GM10847 (cell line): ENCODE data around the gene TECR.

Experiments
- POLR2A ChIP-seq: IDR thresholded peaks from 2 replicates; pipeline ENCODE4 v1.6.1; 2011; ENCODE audit not compliant: insufficient read length; ENCODE audit errors: extremely low read depth

TECR gene, protein sequence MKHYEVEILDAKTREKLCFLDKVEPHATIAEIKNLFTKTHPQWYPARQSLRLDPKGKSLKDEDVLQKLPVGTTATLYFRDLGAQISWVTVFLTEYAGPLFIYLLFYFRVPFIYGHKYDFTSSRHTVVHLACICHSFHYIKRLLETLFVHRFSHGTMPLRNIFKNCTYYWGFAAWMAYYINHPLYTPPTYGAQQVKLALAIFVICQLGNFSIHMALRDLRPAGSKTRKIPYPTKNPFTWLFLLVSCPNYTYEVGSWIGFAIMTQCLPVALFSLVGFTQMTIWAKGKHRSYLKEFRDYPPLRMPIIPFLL

DNA sequence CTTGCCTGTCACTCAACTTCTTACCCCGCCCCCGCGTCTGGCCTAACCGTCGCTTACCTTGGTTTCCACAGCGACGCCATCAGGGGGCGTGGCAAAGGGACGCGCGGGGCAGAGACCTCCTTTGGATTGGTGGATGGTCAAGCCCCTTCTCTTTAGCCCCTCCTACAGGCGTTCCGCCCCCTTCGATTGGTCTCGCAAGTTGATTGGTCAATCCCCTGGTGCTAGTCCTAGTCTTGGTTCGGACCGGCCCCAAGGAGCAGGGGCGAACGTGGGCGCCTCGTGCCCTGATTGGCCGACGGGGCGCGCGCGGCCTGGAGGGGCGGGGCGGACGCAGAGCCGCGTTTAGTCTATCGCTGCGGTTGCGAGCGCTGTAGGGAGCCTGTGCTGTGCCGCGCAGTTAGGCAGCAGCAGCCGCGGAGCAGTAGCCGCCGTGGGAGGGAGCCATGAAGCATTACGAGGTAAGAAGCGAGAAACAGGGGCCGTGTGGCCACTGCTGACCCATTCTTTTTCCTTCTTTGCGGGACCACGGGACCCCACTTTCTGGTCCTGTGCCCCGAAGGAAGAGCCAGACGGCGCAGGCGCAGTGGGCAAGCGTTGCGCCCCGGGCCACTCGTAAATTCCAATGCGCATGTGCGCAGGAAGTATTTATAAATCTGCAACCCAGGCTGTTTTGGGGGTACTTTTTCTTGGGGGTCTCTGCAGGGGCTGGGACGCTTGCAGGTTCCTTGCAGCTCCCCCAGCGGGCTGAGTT lies at the start of gene TECR:
Gene TECR, plus strand, starts transcription at position 341 of the 751 bp plus-strand sequence. Its CDS starts 103 bp downstream, at position 444.
- TF ChIP-seq POLR2A = peak; percentile 97

DNA sequence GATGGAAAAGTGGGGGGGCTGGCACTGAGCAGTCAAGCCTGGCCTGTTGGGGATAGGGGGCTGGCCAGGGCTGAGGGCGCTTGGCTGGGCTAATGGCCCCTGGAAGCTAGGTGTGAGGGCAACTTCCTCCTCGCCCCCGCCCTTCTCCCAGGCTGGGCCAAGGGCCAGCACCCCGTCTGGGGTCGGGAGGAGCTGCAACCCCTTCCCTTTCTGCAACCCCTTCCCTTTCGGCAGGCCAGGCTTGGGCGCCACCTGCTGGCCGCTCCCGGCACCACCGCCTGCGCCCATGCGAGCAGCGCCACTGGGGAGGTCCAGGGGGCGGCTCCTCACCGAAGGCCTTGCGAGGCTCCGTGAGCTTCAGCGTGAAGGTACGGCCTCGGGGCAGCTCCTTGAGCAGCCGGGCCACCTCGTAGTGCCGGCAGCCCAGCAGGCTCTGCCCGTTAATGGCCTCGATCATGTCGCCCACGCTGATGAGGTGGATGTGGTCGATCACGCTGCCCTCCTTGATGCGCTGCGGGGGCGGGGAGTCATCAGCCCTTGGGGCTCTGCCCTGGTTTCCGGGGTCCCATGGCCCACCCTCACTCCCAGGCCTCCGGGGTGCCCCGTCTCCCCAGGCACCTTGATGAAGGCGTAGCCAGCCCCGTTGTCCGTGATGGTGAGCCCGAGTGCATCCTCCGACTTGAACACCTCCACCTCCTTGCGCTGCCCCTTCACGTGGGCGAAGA lies 49.3 kb upstream of the TECR start:
- no peak for TF ChIP-seq POLR2A

DNA sequence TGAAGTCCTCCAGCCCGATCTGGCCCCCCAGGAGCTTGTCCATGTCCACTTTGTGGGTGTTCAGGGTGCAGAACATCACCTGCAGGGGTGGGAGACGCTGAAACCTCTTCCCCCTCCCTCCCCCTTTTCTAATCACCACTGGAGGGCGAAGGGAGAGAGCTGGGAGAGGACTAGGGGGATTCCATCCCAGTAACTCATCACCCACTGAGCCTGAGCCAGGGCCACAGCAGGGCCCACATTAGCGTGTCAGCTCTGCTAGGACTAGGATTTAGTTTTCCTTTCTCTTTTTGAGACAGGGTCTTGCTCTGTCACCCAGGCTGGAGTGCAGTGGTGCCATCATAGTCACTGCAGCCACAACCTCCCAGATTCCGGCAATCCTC lies 48.7 kb upstream of the TECR start:
- TF ChIP-seq POLR2A = no peak

DNA sequence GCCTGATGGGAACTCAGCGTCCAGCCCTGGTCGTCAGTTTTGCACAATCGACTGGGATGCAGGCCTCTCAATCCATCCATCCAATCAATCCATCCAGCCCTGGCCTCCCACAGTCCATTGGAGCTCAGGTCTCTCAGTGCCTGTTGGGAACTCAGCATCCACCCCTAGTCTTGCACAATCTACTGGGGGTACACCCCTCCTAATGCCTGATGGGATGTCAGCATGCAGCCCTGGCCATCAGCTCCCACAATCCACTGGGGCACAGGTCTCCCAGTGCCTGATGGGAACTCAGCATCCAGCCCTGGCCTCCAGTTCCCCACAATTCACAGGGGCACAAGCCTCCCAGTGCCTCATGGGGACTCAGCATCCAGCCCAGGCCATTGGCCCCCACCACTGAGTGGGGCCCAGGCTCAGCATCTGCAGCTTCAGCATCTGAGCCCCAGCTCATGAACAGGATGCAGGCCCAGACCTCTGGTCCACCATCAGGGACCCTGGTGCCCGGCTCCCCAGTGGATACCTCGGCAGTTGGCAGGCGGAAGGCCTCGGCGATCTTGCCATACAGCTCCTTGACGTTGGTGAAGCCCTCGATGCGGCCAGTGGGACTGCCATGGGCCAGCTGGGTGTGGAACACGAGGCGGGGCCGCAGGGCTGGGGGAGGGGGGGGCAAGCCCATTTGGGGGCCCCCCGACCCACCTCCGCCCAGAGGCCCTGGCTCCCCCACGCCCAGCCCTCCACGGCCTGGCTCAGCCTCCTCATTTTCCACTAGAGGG lies 47.0 kb upstream of the TECR start:
- TF ChIP-seq POLR2A = no peak

DNA sequence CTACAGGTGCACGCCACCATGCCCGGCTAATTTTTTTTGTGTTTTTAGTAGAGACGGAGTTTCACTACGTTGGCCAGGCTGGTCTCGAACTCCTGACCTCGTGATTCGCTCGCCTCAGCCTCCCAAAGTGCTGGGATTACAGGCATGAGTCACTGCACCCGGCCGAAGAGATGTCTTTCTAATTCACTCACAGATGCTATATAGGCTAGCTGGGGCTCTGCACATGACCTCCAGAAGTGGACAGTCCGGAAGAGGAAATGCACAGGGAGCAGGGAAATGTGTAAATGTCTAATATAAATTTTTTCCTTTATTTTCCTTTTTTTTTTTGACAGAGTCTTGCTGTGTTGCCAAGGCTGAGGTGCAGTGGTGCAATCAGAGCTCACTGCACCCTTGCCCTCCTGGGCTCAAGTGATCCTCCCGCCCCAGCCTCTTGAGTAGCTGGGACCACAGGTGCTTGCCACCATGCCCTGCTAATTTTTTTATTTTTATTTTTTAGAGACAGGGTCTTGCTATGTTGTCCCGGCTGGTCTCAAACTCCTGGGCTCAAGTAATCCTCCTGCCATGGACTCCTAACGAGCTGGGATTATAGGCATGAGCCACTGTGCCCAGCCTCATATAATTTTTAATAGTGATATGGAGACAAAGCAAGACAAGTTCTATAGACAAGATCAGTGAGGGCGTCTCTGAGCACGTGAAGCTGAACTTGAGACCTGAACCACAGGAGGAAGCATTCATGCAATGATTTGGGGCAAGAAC lies 41.8 kb upstream of the TECR start:
- no peak for TF ChIP-seq POLR2A

DNA sequence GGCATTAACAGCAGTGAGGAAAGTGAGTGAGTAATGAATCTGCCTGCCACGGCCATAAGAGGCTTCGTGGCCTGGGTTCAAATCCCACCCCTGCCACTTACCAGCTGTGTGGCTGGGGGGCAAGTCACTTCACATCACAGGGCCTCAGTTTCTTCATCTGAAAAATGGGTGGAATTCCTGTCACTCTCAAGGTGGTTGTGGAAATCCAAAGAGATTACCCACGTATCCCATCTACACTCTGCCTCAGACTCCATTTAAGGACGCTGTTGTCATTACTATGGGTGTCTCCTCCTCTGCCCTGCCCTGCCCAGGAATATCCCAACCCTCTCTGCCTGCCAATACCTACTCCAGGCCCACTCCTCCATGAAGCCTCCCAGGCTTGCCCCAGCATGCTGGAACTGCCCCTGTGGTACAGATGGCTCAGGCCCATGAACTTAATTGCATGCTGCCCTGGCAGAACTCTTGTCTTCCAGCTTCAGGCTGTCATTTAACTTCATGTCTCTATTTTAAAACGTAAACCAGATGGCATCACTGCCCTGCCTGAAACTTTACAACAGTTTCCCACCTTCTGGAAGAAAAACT lies 36.5 kb upstream of the TECR start:
- no peak for TF ChIP-seq POLR2A

DNA sequence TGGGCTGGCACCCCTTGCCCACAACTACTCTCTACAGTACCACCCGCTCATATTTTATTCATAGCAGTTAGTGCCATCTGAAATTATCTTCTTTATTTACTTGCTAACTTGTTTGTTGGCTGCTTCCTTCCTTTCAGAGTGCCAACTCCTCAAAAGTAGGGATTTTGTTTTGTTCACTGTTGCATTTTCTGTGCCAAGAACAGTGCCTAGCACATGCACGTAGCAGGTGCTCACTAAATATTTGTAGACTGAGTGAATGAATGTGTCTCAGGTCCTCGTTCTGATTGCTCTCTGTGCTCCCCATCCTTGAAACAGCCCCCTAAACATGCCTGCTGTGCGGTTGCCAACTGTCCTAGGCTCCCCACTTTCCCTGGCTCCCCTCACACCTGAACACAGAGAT lies 35.0 kb upstream of the TECR start:
- TF ChIP-seq POLR2A = no peak

DNA sequence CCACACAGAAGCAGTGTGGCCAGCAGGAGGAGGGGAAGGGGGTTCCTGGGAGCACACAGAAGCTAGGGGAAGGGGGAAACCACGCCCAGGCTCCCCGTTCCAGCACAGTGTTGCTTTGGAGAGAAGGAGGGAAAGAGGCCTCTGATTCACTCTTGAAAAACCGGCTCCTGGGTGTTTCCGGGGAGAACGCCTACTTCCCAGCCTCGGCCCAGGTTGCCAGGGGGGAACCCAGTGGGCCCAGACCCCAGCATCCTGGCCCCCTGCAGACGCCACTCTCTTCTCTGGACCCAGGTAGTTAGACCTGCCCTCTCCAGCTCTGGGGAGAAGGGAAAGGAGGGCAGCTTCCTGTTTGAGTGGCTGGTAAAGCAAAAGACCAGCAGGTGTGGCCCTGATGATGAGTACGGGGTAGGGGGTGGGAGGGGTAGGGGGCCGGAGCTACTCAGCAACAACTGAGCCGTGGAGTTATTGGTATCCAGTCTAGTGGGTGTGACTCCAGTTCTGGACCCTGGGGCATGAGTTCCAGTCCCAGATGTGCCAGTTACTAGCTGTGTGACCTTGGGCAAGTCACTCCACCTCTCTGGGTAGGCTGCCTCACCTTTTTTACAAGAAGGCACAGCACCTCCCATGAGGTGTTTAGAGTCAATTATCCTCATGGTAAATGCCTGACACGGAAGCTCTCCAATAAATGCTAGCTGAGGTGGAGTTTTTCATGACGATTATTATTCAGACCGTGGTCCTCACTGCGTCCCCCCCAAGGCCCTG lies 34.3 kb upstream of the TECR start:
- TF ChIP-seq POLR2A = no peak

DNA sequence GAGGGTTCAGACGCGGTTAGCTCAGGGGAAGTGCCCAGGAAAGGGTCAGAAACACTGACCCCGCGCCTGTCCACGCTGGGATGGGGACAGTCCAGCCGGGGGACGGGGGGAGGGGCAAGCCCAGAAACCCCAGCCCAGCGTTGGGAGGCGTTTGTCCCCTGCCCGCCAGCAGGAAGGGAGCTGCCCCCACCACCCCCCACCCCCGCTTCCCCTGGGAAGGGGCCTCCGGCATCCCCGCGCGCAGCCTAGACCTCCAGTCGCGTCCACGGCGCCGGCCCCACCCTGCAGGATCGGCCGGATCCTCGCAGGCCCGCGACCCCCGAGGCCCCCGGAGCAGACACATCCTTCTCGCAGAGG lies 33.7 kb upstream of the TECR start:
- TF ChIP-seq POLR2A = no peak

DNA sequence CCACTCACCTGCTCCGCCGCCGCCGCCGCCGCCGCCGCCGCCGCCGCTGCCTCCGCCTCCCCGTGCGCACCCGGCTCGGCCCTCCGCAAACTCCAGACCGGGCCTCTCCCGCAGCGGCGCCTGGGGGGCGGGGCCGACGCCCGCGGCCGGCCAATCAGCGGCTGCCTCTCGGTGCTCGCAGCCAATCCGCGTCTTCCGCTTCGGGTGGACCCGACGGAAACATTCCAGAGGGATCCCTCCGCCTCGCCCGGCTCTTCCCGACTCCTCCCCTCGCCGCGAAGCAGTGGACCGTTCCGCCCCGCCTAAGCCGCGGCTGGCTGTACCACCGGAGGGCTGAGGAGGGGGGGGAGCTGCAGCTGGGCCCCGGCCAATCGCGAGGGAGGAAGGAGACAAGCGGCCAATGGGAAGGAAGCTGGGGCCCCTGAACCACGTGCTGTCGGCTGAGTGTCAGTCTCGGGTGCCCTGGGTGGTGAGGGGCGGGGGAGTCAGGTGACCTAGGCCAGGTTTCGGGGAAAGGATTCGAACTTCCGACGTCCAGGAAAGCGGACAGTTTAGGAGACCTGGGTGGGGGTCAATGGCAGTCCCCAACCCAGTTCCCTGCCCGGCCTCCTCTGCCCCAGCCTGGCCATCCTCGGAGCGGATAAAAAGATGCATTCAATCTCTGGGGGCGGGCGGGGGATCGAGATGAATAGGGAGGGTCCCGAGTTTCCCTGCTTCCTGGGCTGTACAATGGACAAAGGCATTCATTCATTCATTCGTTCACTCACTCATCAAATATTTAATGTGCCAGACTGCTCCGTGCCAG lies 33.2 kb upstream of the TECR start, which contains the start of gene GIPC1:
Gene GIPC1, minus strand, starts transcription at position 99 of the 805 bp plus-strand sequence. CDS start 13,151 bp downstream, outside the sequence.
- no peak for TF ChIP-seq POLR2A

DNA sequence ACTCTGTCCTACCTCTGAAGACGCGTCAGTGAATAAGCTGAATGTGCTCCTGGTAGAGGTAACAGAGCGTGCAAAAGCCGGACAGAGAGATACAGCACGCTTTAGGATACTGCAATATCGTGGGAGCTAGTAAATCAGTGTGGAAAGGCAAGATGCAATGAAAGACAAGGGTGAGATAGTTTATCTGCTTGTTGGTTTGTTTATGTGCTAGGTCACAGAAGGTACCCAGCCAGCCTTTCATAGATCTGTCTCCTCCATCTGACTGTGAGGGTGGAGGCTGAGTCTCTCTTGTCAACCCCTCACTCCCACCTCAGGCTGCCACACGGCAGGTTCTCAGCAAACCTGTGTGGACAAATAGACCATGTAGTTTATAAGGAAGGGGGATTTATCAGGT lies 32.6 kb upstream of the TECR start:
- TF ChIP-seq POLR2A = no peak

DNA sequence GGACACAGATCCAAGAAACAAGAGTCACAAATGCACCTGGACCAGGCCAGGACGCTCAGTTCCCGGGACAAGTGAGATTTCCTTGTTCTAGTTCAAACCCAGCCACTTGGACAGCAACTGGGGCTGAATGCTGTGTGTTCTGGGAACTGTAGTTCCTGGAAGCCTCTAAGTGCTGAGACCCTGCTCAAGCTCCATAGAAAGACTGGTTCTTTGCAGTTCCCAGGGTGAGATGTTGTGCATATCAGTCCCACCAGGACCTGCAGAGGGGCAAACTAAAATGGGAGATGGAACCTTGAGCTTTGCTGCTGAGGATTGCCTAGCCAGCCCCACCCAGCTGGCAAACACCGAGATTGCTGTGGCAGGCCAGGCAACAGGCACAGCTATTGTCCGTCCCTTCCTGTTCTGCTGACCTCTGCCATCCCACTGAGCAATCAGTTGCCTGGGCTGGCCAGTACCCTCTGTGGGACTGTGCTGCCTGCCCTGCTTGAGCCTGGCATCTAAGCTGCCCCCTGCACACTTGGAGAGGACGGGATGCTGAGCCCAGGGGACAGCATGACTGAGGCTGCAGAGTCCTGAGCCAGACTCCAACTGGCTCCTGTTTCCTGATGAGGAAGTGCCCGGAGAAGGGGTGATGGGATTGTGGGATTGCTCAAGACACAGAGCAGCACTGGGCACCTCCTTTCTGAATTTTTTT lies 32.0 kb upstream of the TECR start:
- TF ChIP-seq POLR2A = no peak
